Natural killer cell (primary cell): ENCODE data around the gene C1orf50. TPM values are rescaled to one million over a fixed set of nuclear protein-coding genes. Genes with fewer than 3 reads are reported as not detected.
A peak's percentile ranks its signal among the peaks of the same experiment; 100 is the strongest.

ENCODE experiments used
- ATAC-seq, 3 donors: fragments of 150-1000 bp in 2 of 3; fragments of 200-7000 bp in 1 of 3; cut with Tn5 transposase; 1 replicate in 1 of 3; 2 replicates in 2 of 3; pipeline ENCODE4 v1.10.0; 2021; ENCODE audit warnings: mild to moderate bottlenecking in 2 of 3, moderate library complexity in 2 of 3
- DNase-seq, 2 donors: peaks; one replicate each; pipeline versions ENCODE4 v3.0.0 to v3.0.0-alpha.2; 2013 to 2021; ENCODE audit warnings: mixed read lengths in 1 of 2
- H3K27ac ChIP-seq: one replicate; pipeline ENCODE4 v1.5.1; 2013; ENCODE audit warnings: mild to moderate bottlenecking, low read length
- H3K27me3 ChIP-seq: one replicate; pipeline ENCODE4 v1.6.1; 2013; ENCODE audit warnings: low read length; ENCODE audit not compliant: control insufficient read depth, insufficient read depth
- H3K36me3 ChIP-seq: one replicate; pipeline ENCODE4 v1.6.1; 2013; ENCODE audit warnings: low read length; ENCODE audit not compliant: control insufficient read depth, insufficient read depth
- H3K4me1 ChIP-seq: one replicate; pipeline ENCODE4 v1.6.1; 2013; ENCODE audit warnings: low read length; ENCODE audit not compliant: control insufficient read depth, insufficient read depth
- H3K4me3 ChIP-seq: one replicate; pipeline ENCODE4 v1.5.1; 2013; ENCODE audit warnings: low read length
- H3K9me3 ChIP-seq: one replicate; pipeline ENCODE4 v1.6.1; 2013; ENCODE audit warnings: low read length; ENCODE audit not compliant: control insufficient read depth, insufficient read depth
- H3K27ac Mint-ChIP-seq, 2 donors: one replicate each; pipeline ENCODE4 v1.8.0; 2022; ENCODE audit warnings: mild to moderate bottlenecking in 2 of 2, mixed read lengths in 2 of 2, moderate library complexity in 1 of 2
- H3K27me3 Mint-ChIP-seq, 2 donors: one replicate each; pipeline ENCODE4 v1.8.0; 2022; ENCODE audit warnings: low read depth in 2 of 2, mixed read lengths in 2 of 2
- H3K36me3 Mint-ChIP-seq: one replicate; pipeline ENCODE4 v1.8.0; 2022; ENCODE audit warnings: mixed read lengths
- H3K4me1 Mint-ChIP-seq, 2 donors: one replicate each; pipeline ENCODE4 v1.8.0; 2022; ENCODE audit warnings: mixed read lengths in 2 of 2
- H3K4me3 Mint-ChIP-seq: one replicate; pipeline ENCODE4 v1.8.0; 2022; ENCODE audit warnings: mild to moderate bottlenecking, moderate library complexity, mixed read lengths
- H3K9me3 Mint-ChIP-seq, 2 donors: one replicate each; pipeline ENCODE4 v1.8.0; 2022; ENCODE audit warnings: mixed read lengths in 2 of 2
- WGBS: methylation state at CpG from one replicate; pipeline ENCODE4 v1.1.7; 2013; ENCODE audit warnings: missing lambda C conversion rate; ENCODE audit not compliant: insufficient coverage; 5-methylcytosine and 5-hydroxymethylcytosine counted together
- intact Hi-C: fragments of 100-400 bp; cut with micrococcal nuclease; formaldehyde crosslinking; loops from one replicate; pipeline ENCODE4 v1.14.2; 2022
- total RNA-seq, 4 donors: library from RNA; stranded (reverse); fragments of 120-200 nt in 1 of 4; gene quantifications; one replicate each; pipeline versions ENCODE4 v1.2.3 to v1.2.4, GENCODE V29; 2013 to 2022
- TF ChIP-seq, protein P1 (sequence below): fragments of 200-600 bp; IDR thresholded peaks from one replicate; pipeline ENCODE4 v1.8.0; 2022; ENCODE audit warnings: antibody characterized with exemption

Gene C1orf50
- total RNA-seq, 3 donors from 2014 or later (not counting 1 experiment from before 2014, with no cell fraction given), result 10.1 to 17.1 (median 12.7) TPM

DNA sequence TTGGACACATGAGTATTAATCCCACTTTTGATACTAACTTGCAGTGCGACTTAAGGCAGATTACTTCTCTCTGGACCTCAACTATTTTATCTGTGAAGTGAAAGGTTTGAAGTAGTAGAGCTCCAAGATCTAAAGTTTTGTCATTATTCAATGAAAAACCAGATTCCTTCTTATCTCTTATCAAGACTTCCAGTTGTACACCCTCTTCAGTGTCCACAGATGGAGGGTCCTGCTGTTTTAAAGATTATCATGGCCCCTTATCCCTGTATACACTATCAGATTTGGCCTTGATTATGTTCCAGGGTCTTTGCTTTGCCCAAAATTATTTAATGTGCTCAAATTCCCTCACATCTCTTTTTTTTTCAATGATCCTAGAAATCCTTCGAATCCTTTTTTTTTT, 1.1 kb downstream of the C1orf50 start:
- H3K4me1 Mint-ChIP-seq, result peaks cover 20 to 33% of the 10 kb centered on the region in 2 donors
- peak overlapping the region in 1 of 2 donors; percentile 16 for H3K27ac Mint-ChIP-seq
- no peak overlapping the region for H3K4me3 Mint-ChIP-seq
- no peaks in the 10 kb centered on the region for H3K36me3 ChIP-seq
- no peak overlapping the region for H3K4me3 ChIP-seq
- H3K9me3 ChIP-seq, result no peaks in the 10 kb centered on the region
- H3K4me1 ChIP-seq, result peaks cover 18% of the 10 kb centered on the region
- H3K27me3 Mint-ChIP-seq, result no peaks in the 10 kb centered on the region
- no peaks in the 10 kb centered on the region for H3K36me3 Mint-ChIP-seq
- DNase-seq (no peak), ATAC-seq (no peak)
- H3K27me3 ChIP-seq, result no peaks in the 10 kb centered on the region
- H3K27ac ChIP-seq, result no peak overlapping the region
- intact Hi-C loops, result loop anchor here (5.0 kb wide), 1 partner anchor 86 kb away; the partner anchor contains the start of gene YBX1
- no peaks in the 10 kb centered on the region for H3K9me3 Mint-ChIP-seq
- whole genome bisulfite sequencing, result 100% methylated on average over 2 of the region's 2 CpGs
- TF ChIP-seq, protein P1, sequence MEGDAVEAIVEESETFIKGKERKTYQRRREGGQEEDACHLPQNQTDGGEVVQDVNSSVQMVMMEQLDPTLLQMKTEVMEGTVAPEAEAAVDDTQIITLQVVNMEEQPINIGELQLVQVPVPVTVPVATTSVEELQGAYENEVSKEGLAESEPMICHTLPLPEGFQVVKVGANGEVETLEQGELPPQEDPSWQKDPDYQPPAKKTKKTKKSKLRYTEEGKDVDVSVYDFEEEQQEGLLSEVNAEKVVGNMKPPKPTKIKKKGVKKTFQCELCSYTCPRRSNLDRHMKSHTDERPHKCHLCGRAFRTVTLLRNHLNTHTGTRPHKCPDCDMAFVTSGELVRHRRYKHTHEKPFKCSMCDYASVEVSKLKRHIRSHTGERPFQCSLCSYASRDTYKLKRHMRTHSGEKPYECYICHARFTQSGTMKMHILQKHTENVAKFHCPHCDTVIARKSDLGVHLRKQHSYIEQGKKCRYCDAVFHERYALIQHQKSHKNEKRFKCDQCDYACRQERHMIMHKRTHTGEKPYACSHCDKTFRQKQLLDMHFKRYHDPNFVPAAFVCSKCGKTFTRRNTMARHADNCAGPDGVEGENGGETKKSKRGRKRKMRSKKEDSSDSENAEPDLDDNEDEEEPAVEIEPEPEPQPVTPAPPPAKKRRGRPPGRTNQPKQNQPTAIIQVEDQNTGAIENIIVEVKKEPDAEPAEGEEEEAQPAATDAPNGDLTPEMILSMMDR, result no peak

GRCh38 chr1:42769811-42770210, 2.8 kb downstream of the C1orf50 start:
- Mint-ChIP-seq H3K9me3 (no peaks in the 10 kb centered on the region), H3K4me1 (peaks cover 22 to 33% of the 10 kb centered on the region in 2 donors), H3K27me3 (no peaks in the 10 kb centered on the region), H3K4me3 (no peak overlapping the region), H3K36me3 (no peaks in the 10 kb centered on the region), H3K27ac (no peak overlapping the region)
- WGBS, result 83% methylated on average over 2 of the region's 3 CpGs
- ATAC-seq, result no peak
- H3K4me1 ChIP-seq, result peaks cover 17% of the 10 kb centered on the region
- intact Hi-C loops, result loop anchor here (5.0 to 10.0 kb wide), 2 partner anchors 88 to 145 kb away; partner anchors contain the start of gene YBX1
- TF ChIP-seq, protein P1, result no peak
- no peaks in the 10 kb centered on the region for H3K9me3 ChIP-seq
- H3K36me3 ChIP-seq, result peaks cover 8% of the 10 kb centered on the region
- no peak for DNase-seq
- no peak overlapping the region for H3K4me3 ChIP-seq
- H3K27ac ChIP-seq, result no peak overlapping the region
- no peaks in the 10 kb centered on the region for H3K27me3 ChIP-seq

DNA sequence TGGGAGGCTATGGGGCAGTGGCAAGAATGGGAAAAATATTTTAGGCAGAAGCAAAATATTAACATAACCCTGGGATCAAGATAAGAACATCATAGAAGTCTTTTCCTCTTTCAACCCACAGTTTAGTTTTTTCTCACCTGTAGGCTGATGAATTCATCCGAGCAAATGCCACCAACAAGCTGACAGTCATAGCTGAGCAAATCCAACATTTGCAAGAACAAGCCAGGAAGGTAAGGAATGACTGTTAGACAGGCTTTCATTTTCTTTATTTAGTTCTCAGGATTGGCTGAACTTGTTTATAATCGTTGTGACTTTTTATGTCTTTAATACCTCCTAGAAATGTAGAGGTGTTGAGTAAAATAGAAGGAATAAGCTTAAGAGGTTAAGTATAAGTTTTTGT, 6.4 kb downstream of the C1orf50 start:
- 45% methylated on average over 2 of the region's 2 CpGs for WGBS
- Mint-ChIP-seq H3K4me3 (no peak overlapping the region), H3K4me1 (peaks cover 20 to 30% of the 10 kb centered on the region in 2 donors), H3K27ac (no peak overlapping the region), H3K9me3 (no peaks in the 10 kb centered on the region), H3K36me3 (peaks cover 16% of the 10 kb centered on the region), H3K27me3 (no peaks in the 10 kb centered on the region)
- Histone ChIP-seq H3K4me3 (no peak overlapping the region), H3K4me1 (no peaks in the 10 kb centered on the region), H3K9me3 (no peaks in the 10 kb centered on the region), H3K27me3 (no peaks in the 10 kb centered on the region), H3K36me3 (peaks cover 34% of the 10 kb centered on the region), H3K27ac (no peak overlapping the region)
- DNase-seq, result no peak
- no peak for ATAC-seq
- TF ChIP-seq, protein P1, result no peak
- intact Hi-C loops, result loop anchor here (10.0 kb wide), 1 partner anchor 141 kb away; no protein-coding TSS in a partner anchor

DNA sequence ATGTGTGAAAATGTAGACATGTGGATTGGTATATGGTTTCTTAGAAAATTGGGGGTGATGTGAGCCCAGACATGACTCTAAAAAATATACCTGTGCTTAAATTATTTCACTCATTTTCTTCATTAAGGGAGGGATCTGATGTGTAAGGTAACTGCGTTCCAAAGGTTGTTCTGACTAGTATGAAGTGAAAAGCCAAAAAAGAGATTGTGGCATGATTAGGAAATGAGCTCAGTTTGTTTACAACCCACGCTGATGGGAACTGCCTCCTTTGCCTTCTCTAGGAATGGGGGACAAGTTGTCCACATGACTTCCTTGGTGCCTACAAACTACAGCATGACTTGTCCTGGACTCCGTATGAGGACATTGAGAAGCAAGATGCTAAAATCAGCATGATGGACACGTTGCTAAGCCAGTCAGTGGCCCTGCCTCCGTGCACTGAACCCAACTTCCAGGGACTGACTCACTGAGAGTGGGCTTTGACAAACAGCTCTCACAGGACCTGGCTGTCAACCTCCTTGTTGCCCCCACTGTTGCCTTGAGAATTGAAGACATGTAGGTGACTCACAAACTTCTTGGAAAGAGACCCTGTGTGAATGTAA, 8.0 kb downstream of the C1orf50 start:
- Mint-ChIP-seq H3K27me3 (no peaks in the 10 kb centered on the region), H3K4me3 (no peak overlapping the region), H3K9me3 (no peaks in the 10 kb centered on the region), H3K36me3 (peaks cover 16% of the 10 kb centered on the region), H3K27ac (no peak overlapping the region), H3K4me1 (peaks cover 20 to 24% of the 10 kb centered on the region in 2 donors)
- no peak for ATAC-seq
- H3K27me3 ChIP-seq, result no peaks in the 10 kb centered on the region
- no peak overlapping the region for H3K4me3 ChIP-seq
- no peaks in the 10 kb centered on the region for H3K9me3 ChIP-seq
- TF ChIP-seq, protein P1, result no peak
- intact Hi-C loops, result loop anchor here (10.0 kb wide), 1 partner anchor 140 kb away; no protein-coding TSS in a partner anchor
- 89% methylated on average over 5 of the region's 5 CpGs for whole genome bisulfite sequencing
- DNase-seq, result no peak
- no peaks in the 10 kb centered on the region for H3K4me1 ChIP-seq
- no peak overlapping the region for H3K27ac ChIP-seq
- H3K36me3 ChIP-seq, result peaks cover 39% of the 10 kb centered on the region
